Activated effector memory CD4-positive, alpha-beta T cell treated with anti-CD3 and anti-CD28 coated beads, Interleukin-2, amount 50 U/mL, for 16 hours (primary cell): Measurements from ENCODE around the gene ADAM17.
"Not testable (repeated sequence)": the region's sequence is repeated elsewhere in the genome, so short reads cannot be mapped to it uniquely, and the experiment has no call there.

ENCODE experiments used
- DNase-seq: peaks from one replicate; pipeline ENCODE4 v3.0.0-alpha.2; 2020

ADAM17 gene

DNA sequence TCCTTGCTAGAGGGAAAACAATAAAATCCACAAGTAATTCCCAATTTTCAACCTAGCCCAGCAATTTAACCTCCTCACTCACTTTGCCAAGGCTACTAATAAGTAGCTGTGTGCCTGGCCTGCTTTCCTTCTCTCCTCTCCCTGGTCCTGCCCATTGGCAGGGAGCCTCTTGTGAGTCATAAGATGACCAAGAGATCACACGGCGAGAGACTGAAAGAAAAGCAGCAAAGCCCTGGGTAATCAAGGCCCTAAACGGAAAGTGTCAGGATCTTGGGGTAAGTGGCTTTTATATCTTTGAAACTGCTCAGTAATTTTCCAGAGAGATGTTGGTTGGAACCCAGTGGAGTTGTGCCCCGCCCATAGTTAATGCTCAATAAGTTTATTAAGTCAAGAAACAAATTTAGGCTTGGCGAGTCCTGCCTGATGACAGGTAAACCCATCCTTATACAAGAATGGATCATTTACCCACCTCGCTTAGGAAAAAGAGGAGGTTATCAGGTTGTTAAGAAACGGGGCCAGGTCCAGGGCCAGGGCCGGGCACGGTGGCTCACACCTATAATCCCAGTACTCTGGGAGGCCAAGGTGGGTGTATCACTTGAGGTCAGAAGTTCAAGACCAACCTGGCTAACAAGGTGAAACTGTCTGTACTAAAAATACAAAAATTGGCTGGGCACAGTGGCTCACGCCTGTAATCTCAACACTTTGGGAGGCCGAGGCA, 10.0 kb upstream of the ADAM17 start:
- DNase-seq: no peak

DNA sequence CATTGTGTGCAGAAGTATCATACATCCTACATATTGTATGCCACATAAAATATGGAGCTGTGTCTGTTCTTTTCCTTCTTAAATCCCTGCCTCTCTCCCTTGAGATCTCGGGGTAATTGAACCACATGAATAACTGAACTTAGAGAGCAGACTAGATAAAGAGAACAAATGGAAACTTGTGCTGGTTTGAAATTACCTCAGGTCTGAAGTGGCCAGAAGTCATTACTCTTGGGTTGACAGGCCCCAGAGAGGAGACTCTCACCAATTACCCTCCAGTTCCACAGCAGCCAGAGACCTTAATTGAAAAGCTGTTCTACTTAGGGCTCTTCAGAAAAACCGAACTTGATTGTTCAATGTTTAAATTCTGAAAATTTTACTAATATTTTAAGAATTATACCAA, 5.0 kb upstream of the ADAM17 start:
- no peak for DNase-seq

DNA sequence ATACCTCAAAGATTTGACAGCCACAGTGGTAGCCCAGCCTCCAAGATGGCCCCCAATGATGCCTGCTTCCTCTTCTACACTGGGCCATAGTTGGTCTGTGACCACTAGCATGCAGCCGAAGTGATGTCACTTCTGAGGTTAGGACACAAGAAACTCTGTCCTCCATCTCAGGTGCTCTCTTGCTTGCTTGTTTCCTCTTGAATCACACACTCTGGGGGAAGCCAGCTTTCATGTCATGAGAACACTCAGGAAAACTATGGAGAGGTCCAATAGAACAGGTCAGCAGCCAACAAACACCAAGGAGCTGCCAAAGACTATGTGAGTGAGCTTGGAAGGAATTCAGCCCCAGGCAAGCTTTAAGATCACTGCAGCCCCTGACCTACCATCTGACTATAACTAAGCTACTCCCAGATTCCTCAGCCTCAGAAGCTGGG, 3.3 kb upstream of the ADAM17 start:
- DNase-seq: no peak

DNA sequence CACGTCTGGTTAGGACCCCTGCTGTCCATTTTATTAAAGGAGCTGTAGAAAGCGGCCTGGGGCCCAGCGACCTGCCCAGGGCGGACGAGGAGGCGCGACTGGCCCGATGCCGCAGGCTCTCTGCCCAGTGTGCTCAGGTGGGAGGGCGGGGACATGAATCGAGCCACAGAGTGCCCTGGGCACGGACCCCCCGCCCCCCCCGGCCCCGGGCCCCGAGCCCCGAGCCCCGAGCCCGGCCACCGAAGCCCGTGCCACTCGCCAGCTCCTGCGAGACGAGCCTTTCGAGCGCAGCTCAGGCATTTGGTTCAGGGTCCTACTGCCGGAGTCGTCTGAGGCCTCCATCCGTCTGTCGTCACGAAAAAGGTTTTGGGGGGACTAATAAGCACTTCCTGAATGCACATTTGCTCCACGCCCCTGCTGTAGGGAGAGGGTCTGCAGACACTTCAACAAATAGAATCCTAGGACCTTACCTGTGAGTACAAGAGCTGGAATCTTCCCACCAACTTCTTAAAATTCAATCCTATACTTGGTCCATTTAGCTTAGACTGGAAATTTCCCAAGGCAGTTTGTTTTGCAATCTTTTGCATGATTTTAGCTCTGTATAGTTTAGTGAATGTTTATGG, 602 bp upstream of the ADAM17 start:
- DNase-seq: no peak

DNA sequence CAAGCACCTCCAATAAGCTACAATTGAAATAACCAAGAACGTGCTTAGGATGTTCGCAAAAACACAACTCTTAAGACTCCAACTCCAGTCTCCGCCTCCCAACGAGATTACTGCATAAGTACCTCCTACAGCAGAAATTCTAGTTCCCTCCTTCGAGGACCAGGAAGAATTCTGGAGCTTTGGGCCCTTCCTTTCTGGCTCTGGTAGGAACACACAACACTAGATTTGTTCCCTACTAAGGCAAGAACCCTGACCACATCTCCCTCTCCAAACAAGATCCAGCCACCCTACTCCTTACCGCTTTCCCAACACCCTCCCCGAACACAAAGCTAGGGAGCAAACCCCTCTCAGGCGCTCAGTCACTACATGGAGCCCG, 721 bp downstream of the ADAM17 start:
- peak; percentile 72 for DNase-seq

DNA sequence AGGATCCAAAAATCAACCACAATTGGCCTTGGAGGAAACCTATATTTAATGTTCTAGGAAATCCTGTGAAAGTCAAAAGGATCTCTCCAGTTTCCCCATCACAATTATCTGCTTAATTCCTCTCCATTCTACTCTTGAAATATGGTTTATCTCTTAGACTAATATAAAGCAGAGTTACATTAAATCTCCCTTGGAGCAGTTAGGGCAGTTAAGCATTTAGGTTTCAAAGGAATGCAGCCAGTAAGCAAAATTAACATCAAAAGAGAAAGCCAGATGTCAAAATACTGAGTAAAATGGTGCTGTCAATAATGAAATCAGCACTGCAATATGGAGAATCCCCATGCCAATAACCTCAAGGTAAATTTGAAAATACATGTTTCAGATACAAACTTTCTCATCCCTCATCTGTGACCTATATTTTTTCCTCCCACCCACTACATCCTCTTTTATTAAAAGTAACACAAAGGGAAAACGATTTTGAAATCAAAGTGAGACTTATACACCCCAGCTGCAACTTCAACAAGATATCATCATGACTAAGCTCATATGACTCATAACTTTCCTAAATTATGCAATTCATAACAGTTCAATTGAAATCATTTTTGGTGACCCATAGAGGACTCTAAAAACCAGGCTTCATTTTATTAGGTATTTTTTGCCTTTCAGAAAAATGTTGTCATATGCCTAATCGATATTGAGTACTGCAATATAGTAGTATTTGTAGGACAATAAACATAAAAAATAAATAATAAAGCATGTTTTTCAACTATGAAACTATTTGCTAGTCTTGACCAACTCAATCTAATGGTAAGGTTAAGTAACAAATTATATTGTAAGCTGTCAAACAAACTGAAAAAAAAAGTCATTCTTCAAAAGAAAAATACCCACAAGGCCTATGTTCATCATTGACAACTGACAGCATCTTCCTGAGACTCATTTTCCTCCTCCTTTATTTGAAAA, 3.1 kb downstream of the ADAM17 start:
- no peak for DNase-seq

DNA sequence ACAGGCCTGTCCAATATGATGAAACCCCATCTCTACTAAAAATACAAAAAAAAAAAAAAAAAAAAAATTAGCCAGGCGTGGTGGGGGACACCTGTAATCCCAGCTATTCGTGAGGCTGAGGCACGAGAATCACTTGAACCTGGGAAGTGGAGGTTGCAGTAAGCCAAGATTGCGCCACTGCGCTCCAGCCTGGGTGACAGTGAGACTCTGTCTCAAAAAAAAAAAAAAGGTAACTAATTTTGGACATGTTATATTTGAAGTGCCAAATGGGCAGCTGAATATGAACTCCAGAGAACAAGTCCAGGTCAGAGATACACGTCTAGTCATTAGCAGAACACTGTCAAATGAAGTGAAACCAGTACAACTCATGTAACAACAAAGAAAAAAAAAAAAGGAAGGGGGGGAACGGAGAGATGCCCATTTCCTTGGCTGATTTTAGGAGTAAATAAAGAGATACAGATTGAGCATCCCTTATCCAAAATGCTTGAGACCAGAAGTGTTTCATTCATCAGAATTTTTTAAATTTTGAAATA, 4.7 kb downstream of the ADAM17 start:
- not testable (repeated sequence) for DNase-seq

DNA sequence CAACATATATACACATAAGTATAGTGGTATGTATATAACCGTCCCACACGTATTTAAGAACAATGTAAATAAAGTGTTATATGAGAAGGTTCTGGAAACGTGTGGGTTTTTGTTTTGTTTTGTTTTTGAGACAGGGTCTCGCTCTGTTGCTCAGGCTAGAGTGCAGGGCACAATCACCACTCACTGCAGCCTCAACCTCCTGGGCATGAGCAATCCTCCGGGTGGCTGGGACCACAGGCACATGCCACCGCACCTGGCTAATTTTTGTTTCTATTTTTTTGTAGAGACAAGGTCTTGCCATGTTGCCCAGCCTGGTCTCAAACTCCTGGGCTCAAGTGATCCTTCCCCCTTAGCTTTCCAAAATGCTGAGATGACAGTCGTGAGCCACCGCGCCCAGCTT, 6.2 kb downstream of the ADAM17 start:
- no peak for DNase-seq

DNA sequence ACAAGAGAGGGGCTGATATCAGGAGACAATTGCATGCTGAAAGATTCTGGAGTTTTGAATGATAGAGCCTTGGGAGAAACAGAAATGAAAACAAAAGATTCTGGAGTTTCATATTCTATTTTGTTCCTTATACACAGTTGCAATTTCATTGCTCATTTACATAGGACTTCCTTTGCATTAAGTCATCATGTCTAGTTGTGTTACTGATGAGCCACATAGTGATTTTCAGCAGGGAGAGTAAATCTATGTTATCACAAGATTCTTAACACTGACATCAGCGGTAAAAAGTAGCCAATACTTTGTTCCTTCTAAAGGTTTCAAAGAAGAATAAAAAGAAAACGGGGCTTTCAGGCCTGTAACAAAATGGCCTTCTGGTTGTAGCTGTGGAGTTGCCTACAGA, 7.1 kb downstream of the ADAM17 start:
- DNase-seq: no peak

DNA sequence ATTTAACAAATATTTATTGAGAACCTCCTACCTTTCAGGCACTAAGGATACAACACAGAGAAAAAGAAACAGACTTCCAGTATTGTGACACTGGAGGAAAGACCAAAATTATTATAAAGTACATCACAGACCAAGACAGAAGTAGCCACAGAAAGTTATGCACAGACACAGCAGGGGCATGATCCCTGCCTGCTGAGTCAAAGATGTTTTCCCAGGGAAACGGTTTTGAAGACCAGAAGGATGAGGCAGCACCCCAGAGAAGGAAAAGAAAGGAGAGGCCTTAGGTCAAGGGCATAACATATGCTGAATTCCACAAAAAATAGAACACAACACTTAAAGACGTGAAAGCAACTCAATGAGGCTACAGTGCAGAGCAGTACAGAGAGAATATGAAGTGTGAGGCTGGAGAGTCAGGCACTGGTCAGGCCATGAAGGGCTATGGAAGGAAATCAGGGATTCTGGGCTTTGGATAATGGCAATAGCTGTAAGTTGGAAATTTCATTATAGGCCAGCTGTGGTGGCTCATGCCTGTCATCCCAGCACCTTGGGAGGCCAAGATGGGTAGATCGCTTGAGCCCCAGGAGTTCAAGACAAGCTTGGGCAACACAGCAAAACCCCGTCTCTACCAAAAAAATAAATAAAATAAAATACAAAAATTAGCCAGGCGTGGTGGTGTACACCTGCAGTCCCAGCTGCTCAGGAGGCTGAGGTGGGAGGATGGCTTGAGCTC, 8.2 kb downstream of the ADAM17 start:
- no peak for DNase-seq

DNA sequence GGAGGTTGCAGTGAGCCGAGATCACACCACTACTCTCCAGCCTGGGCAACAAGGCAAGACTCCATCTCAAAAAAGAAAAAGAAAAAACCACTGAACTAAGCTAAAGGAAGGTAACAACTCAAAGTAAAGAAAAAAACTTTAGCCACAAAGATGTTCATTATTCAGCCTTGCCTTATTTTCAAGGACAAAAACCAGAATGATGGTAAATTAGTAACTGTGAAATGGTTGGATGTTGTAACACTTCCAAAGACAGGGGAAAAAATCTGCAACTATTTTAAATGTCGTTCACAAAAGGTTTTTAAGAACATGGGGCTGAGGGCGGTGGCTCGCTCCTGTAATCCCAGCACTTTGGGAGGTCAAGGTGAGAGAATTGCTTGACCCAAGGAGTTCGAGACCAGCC, 10.1 kb downstream of the ADAM17 start:
- DNase-seq: no peak

DNA sequence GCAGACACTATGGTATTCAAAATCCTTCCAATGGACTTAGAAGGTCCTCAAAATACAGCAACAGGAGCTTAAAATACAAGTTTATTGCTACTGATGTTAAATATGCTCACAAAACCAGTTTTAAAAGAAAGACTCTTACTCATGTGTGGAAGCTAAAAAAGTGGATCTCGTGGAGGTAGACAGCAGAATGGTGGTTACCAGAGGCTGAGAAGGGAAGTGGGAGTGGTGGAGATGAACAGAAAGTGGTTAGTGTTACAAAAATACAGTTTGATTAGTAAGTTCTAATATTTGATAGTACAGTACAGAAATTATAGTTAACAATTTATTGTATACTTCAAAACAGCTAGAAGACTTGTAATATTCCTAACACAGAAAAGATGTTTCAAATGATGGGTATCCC, 12.1 kb downstream of the ADAM17 start:
- no peak for DNase-seq

DNA sequence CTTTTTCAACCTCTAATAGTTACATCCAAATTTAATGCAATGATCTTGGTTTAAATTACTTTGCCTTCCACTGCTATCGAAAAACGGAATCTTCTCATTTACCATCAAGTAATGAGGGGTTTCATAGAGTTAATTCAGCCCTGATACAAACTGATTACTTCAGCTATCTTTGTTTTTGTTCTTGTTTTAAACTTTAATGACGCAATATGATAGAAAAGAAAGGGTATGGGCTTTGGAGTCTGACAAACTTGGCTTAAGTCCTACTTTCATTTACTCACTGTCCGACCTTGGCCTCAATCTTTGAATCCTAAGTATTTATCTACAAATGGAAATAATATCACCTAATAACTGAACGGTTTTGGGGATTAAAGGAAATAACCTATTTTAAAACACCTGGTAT, 16.1 kb downstream of the ADAM17 start:
- DNase-seq: no peak

DNA sequence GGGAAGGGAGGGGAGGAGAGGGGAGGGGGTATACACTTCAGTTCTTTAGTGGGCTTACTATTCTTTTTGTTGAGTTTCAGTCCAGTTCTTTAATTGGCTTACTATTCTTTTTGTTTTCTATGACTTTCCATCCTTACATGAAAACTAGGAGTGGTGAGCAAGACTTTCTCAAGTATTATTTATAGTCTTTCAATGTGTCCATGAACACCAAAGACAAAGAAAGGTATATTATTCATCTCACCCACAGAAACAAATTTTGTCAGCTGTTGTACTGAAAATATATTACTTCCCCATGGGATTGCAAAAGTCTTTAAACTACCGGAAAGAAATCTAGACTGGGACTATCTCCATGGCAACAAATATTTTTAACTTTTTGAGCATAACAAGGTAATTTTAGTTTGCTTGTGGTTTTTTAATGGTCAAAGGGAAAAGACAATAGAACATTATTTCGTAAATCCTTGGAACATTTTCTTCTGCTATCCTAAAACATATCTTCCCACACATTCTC, 17.6 kb downstream of the ADAM17 start:
- no peak for DNase-seq

DNA sequence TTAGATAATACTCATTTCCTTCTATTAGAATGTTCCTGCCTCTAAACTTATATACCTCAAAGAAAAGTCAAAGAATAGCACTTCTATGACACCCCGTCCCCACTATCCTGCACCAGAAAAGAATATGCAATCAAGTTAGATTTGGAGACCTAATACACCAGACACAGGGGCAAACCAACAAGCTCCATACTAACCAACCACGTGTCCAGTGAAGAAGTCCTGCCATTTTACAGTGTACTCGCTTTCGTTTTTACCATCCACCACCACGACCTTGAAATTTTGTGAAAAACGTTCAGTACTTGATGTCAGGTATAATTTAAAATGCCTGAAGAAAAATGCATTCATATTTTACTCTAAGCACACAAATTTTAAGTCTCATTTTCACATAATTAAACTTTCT, 19.1 kb downstream of the ADAM17 start:
- no peak for DNase-seq

DNA sequence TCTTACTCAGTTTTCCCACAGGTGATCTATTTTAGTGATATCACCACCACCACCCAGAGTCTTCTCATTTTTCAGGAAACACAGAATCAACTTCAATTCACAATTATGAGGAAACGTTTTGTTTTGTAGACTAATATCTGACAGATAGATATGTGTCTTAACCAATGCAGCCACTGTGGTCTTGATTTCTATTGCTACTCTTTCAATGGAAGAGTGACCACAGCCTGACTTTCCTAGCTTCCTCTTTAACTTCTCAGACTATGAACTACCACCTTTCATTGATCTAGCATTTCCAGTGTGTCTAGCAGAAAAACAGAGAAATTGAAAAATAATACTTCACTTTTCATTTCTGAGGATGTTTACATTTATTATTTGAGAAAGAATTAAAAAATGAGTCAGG, 20.5 kb downstream of the ADAM17 start:
- DNase-seq: no peak

DNA sequence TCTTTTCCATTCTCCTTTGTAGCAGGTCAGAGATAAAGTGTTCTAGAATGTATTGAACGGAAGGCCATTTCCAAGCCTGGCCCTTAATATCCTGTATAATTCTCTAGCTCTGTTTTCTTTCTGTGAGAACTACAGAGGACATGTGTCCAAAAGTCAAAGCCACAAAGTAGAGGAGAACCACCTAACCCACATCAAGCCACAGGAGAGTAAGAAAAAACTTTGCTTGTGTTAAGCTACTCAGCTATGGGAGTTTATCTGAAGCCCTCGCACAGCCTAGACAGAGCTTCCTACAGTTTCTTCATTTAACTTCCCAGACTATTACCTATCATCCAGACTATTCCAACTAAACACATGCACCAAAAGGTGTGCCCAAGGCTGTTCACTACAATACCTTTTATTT, 22.0 kb downstream of the ADAM17 start:
- no peak for DNase-seq

DNA sequence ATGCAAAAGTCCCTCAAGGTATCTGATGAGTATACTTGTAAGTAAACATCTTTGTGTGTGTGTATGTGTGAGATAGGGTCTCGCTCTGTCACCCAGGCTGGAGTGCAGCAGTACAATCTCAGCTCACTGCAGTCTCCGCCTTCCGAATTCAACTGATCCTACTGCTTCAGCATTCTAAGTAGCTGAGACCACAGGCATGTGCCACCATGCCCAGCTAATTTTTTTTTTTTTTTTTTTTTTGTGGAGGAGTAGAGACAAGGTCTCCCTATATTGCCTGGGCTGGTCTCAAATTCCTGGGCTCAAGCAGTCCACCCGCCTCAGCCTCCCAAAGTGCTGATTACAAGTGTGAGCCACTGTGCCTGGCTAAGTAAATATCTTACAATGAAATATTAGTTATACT, 23.2 kb downstream of the ADAM17 start:
- DNase-seq: no peak

DNA sequence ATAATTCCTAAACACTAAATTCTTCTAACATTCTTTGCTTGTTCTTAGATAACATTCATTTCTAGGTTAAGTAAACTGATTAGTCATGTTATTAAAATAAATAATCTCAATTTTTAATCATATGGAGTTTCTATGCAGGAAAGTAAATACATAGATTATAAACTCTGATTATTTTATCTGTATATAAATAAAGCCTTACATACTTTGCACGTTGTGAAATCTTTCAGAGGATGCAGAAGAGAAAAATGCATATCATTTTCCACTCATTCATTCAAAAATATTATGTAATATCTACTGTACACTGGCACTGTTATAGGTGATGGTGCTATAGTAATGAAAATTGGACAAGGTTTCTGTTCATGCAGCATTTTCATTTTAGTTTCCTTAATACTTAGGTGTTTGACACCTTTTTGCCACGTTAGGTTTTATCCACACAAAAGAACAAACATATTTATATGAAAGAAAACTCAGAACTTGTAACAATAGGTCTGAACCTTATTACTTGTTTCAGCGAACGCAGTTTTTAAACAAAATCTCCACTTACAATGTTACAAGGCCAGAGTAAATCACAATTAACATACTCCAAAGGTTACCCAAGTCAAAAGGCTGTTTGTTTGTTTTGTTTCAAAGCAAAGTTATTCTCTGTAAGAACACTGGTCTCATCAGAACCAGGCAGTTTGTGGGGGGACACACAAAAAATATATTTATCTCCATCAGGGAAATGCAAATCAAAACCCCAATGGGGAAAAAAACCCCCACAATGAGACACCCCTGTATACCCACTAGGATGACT, 27.4 kb downstream of the ADAM17 start:
- no peak for DNase-seq

DNA sequence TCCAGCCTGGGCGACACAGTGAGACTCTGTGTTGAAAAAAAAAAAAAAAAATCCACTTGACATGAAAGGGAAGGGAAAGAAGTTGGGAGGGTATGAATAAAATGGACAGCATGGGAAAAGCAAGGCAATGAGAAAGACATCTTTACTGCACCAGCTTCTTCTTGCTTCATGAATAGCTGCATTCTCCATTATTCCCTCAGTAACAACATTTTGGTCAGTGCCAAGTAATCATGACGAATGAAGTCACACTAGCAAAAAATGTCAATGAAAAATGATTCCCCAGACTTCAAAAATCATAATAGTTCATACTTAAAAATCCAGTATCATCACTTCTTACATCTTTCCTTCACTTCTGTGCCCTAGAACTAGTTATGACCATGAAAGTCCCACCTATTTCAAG, 30.4 kb downstream of the ADAM17 start:
- no peak for DNase-seq

DNA sequence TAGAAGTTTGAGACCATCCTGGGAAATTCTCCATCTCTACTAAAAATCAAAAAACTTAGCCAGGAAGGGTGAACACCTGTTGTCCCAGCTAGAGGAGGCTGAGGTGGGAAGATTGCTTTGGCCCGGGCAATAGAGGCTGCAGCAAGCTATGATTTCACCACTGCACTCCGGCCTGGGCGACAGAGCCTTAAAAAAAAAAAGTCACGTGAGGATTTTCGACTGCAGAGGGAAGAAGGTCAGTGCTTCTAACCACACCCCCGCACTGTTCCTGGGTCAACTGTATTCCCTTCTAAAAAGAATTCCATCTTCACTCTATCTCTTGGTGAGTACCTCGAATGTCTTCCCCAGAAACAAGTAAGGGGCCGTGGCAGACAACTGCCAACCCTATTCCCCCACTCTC, 31.3 kb downstream of the ADAM17 start:
- DNase-seq: no peak

DNA sequence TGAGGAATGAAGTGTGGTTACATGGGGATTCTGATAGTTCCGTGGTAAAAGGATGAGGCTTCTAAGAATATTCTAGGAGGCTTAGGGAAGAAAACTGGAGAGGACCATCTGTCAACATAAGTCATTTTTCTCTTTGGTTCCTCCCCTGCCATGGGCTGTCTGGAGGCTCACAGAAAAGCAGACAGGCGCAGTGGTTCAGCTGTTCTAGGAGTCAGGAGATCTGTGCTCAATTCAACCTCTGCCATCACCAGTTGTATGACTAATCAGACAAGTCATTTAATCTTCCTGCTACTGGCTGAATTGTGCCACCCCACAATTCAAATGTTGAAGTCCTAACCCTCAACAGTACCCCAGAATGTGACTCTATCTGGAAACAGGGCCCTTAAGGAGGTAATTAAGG, 36.4 kb downstream of the ADAM17 start:
- no peak for DNase-seq
